NCI-H524 treated with DMSO at 0.1 percent for 48 hours (cell line): ENCODE measurements around the gene TAS2R39.
A peak's percentile ranks its signal among the peaks of the same experiment; 100 is the strongest.

Experiments
- DNase-seq: peaks from one replicate; lab custom pipeline; 2025; lab: John Stamatoyannopoulos, UW

Gene TAS2R39

DNA sequence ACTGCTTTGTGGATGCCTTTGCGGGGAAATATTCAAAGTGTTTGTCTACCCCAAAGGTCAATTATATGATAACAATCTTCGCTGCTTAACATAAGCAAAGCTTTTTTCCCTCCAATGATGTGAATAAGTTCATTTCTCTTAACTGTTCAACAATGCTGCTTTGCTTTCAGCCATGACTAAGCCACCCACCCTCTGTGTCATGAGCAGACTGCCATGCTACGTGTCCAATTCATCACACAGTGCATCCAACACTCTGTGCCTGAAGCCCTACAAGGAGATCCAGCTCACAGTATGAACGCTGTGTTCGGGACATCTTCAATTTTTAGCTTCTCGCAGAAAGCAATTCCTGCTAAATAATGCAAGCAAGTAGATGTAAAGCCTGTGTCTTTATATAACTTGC, 32.9 kb downstream of the TAS2R39 start:
- DNase-seq = no peak

DNA sequence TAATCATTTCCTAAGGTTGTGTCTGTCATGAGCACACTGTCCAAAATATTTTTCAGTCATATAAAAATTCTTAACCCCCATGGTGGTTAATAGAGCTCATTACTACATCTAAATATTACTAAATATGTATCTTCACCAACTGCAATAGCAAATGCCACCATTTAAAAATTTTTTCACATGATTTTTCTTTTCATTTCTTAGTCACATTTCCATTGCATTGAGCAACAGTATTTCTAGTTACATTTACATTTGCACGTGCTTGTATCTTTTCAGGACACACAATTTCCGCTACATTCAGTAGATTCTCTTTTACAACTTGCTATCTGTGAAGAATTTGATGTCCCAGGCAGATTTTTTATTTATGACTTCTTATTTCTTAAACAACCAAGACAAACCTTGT, 33.5 kb downstream of the TAS2R39 start:
- DNase-seq = no peak

DNA sequence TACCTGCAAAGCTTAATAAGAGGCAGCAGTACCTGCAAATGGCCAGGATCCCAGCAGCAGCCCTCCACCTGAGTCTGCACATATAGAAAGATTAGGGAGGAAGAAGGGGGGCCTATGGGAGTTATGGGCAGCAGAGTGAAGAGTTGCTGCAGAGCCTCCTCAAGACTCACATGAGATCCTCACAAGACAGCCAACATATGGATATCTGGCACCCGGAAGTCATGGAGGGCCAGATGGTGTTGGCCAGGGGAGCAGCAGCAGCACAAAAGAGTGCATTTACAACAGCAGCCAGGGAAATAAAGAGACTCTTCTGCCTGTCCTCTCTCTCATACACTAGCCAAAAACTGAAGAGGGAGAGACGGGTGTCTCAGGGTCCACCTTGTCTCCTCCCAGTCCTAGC, 34.6 kb downstream of the TAS2R39 start:
- DNase-seq = peak; percentile 80

DNA sequence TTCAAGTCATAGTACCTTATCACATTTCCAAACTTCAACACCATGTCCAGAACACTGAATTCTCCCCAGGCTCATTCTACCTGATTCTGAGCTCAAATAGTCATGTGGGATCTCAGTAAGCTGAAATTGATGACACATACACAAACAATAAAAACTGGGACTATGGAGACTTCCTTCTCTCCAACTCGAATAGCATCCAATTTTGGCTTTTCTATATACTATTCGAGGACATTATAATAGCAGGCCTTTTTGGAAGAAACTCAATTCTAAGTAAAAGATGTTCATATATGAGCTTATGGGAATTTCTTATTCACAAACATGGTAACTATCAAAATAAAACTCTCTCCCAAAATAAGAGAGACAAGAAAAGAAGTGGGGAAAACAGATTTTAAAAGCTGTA, 38.1 kb downstream of the TAS2R39 start:
- no peak for DNase-seq

DNA sequence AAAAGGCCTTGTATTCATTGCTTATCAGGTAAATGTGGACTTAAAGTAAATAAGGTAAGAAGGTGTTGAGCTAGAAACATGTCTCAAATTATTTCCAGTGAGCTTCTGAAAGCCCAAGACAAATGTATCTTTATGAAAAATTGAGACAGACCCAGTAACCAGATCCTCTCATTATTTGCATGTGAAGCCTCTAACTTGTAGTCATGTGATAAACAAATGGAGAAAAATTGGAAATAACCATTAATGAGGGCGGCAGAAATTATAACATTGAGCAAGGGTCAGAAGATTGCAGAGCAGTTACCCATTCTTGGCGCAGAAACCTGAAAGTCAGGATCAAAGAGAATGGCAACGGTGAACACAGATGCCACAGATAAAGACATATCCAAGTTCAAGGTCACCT, 38.5 kb downstream of the TAS2R39 start, which contains the start of gene TAS2R40:
TAS2R40 (plus strand) TSS at position 301 of the 400 bp plus-strand sequence; CDS start at position 343, 42 bp downstream.
- no peak for DNase-seq

DNA sequence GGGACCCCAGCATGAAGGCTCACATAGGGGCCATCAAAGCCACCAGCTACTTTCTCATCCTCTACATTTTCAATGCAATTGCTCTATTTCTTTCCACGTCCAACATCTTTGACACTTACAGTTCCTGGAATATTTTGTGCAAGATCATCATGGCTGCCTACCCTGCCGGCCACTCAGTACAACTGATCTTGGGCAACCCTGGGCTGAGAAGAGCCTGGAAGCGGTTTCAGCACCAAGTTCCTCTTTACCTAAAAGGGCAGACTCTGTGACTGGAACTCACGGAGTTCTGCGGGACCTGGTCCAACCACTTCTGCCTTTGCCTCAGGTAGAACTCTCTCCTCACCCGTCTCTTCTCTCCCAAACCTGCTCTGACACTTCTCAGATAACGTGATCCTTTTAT, 39.6 kb downstream of the TAS2R39 start:
- no peak for DNase-seq

DNA sequence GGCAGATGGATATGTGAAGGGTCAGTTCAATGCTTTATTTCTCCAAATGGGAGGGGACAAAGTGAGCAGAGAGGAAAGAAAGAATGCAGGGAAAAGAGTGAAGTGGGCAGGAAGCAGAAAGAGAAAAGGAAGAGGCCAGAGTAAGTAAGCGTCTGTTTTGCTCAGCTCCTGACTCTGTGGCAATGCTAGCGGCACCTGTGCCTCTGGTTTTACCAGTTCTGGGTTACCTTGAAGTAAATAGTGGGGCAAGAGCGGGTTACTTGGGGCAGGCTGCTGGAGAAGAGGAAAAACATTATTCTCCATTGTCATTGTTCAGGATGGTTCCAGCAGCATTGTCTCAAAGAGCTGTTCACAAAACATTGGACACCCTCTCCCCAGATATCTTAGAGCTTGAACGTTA, 40.6 kb downstream of the TAS2R39 start:
- DNase-seq = no peak

DNA sequence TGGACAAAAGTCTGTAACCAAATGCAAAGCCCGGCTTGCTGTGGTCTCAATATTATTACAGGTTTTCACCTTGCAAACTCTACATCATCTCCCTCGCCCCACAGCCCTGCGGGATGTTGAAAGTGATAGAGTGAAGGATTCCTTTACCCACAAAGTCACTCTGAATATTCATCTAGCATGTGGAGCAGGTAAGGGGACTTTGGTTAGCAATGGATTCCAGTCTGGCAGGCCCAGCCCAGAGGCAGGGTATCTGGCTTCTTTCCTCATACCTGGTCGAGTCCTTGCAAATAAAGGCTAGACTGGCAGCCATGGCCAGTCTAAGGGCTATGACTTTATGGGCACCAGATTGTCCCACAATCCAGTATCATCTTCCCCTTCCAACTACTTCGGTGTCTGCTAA, 41.8 kb downstream of the TAS2R39 start:
- DNase-seq = no peak

DNA sequence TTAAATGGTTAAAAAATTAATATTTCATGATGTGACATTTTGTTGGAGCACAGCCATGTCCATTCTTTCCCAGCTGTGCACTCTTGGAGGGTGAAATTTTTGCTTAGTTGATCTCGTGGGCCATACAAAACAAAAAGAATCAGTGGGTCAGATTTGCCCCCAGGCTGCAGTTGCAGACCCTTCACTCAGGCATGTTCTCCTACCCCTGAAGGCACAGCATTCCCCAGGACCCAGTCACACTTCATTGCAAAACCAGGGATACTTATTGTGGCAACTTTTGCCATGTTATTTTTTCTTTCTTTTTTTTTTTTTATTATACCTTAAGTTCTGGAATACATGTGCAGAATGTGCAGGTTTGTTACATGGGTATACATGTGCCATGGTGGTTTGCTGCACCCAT, 44.6 kb downstream of the TAS2R39 start:
- no peak for DNase-seq

DNA sequence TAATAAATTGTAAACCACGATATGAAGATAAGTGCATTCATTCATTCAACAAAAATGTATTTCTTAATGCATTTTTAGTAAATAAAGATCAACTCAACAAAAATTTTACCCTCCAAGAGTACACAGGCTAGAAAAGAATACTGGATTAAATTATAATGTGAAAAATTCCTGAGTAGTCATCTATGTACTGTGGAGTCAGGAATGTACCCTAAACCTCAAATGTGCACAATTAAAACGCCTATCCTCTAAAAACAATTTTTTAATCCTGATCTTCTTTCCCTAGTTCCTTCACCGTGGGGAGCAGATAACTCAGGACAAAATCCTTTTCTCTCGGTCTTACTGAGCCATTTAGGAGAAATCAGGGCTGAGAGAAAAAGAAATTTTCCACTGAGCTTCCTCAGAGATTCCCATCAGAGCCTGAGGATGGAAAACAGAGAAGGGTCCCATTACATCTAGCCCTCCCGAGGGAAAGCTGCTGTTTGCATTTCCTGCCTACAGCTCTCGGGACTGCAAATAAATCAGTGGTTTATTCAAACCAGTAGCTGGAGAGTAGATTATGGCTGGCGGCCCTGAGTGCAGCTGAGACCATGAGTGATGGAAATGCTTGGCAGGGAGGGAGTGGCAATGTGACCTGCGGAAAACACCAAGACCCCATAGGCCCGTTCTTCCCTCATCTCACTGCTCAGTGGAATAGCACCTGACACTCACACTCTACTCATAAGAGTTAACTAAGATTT, 46.0 kb downstream of the TAS2R39 start:
- DNase-seq = no peak

DNA sequence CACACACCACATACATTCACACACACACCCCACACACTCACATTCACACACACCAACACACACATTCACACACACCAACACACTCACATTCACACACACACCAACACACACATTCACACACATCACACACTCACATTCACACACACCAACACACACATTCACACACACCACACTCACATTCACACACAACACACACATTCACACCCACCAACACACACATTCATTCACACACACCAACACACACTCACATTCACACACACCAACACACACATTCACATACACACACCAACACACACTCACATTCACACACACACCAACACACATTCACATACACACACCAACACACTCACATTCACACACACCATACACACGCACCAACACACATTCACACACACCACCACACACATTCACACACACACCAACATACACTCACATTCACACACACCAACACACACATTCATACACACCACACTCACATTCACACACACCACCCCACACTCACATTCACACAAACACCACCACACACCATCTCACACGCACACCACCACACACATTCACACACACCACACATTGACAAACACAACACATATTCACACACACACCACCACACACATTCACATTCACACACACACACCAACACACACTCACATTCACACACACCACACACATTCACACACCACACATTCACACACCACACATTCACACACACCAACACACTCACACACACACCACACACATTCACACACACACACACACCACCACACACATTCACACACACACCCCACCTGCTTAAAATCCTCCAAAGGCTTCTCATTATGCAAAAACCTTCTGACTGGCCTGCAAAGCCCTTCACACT, 47.6 kb downstream of the TAS2R39 start:
- no peak for DNase-seq
